GM12875 (cell line): ENCODE data around the gene ACBD4.
A peak's percentile ranks its signal among the peaks of the same experiment; 100 is the strongest.

Source experiments
- H3K4me3 ChIP-seq: one replicate; pipeline ENCODE4 v1.5.1; 2011; ENCODE audit warnings: low read depth, low read length, control low read depth
- CTCF ChIP-seq: IDR thresholded peaks from 2 replicates; pipeline ENCODE4 v1.5.1; 2011; ENCODE audit warnings: low read depth, mild to moderate bottlenecking, control low read depth, inconsistent platforms, low read length, moderate library complexity, borderline replicate concordance; ENCODE audit not compliant: insufficient read depth

ACBD4 gene

GRCh38 chr17:45091778-45092425, 43.6 kb upstream of the ACBD4 start:
- TF ChIP-seq CTCF, result no peak
- H3K4me3 ChIP-seq, result no peak overlapping the region

GRCh38 chr17:45092911-45093430, 42.5 kb upstream of the ACBD4 start:
- no peak overlapping the region for H3K4me3 ChIP-seq
- TF ChIP-seq CTCF, result no peak

- no peak for TF ChIP-seq CTCF
- H3K4me3 ChIP-seq, result no peak overlapping the region
These were observed 41.9 kb upstream of the ACBD4 start for GRCh38 chr17:45093444-45094110.

GRCh38 chr17:45096141-45096540, 39.3 kb upstream of the ACBD4 start:
- H3K4me3 ChIP-seq, result no peak overlapping the region
- peak; percentile 42; the same call in 1 of the 2 replicates for TF ChIP-seq CTCF

GRCh38 chr17:45096926-45097325, 38.6 kb upstream of the ACBD4 start:
- TF ChIP-seq CTCF, result no peak
- H3K4me3 ChIP-seq, result no peak overlapping the region

- H3K4me3 ChIP-seq, result no peak overlapping the region
- no peak for TF ChIP-seq CTCF
These were observed 37.2 kb upstream of the ACBD4 start for GRCh38 chr17:45098081-45098868.
